GM18526 (cell line): ENCODE data around the gene TRAF7.

Experiments used
- POLR2A ChIP-seq: IDR thresholded peaks from 3 replicates; pipeline ENCODE4 v1.6.1; 2011; ENCODE audit not compliant: insufficient read length; ENCODE audit errors: extremely low read depth

TRAF7 gene

GRCh38 chr16:2151188-2152091 is 4.1 kb upstream of the TRAF7 start:
- peak; percentile 33 for TF ChIP-seq POLR2A

- TF ChIP-seq POLR2A, result peak; percentile 43
Observed at GRCh38 chr16:2152695-2153506, 2.7 kb upstream of the TRAF7 start.

- TF ChIP-seq POLR2A, result no peak
Observed at GRCh38 chr16:2154533-2155090, 970 bp upstream of the TRAF7 start.

GRCh38 chr16:2155977-2156848 is 631 bp downstream of the TRAF7 start:
- no peak for TF ChIP-seq POLR2A

- TF ChIP-seq POLR2A, result no peak
Observed at GRCh38 chr16:2156849-2157224, 1.3 kb downstream of the TRAF7 start.

GRCh38 chr16:2157480-2158261 is 2.1 kb downstream of the TRAF7 start:
- TF ChIP-seq POLR2A, result no peak

GRCh38 chr16:2158262-2158638 is 2.7 kb downstream of the TRAF7 start:
- TF ChIP-seq POLR2A, result no peak

GRCh38 chr16:2159175-2159838 is 3.7 kb downstream of the TRAF7 start:
- TF ChIP-seq POLR2A, result no peak

- no peak for TF ChIP-seq POLR2A
Observed at GRCh38 chr16:2160915-2161551, 5.5 kb downstream of the TRAF7 start.

GRCh38 chr16:2161911-2162310 is 6.3 kb downstream of the TRAF7 start:
- TF ChIP-seq POLR2A, result no peak

- TF ChIP-seq POLR2A, result no peak
Observed at GRCh38 chr16:2162676-2163118, 7.1 kb downstream of the TRAF7 start.

- TF ChIP-seq POLR2A, result no peak
Observed at GRCh38 chr16:2163211-2163881, 7.8 kb downstream of the TRAF7 start.

GRCh38 chr16:2165861-2166260 is 10.3 kb downstream of the TRAF7 start:
- no peak for TF ChIP-seq POLR2A
